WTC11 (cell line): ENCODE measurements around the gene AP5Z1. TPM values are rescaled to one million over a fixed set of nuclear protein-coding genes. Genes with fewer than 3 reads are reported as not detected.

Source experiments
- ATAC-seq: fragments of 200-7000 bp; cut with Tn5 transposase; 2 replicates; pipeline ENCODE4 v1.10.0; 2021; ENCODE audit warnings: mild to moderate bottlenecking, moderate library complexity
- CTCF ChIA-PET: fragments of 300-600 bp; sonication (Branson Sonifier 250); formaldehyde crosslinking; loops from one replicate; lab custom pipeline; 2021; ENCODE audit warnings: antibody characterized with exemption; lab: Charles Lee
- POLR2A ChIA-PET: fragments of 350-600 bp; sonication (Branson Sonifier 250); formaldehyde crosslinking; loops from one replicate; lab custom pipeline; 2021; ENCODE audit warnings: antibody characterized with exemption; lab: Charles Lee
- DNase-seq: peaks from one replicate; pipeline ENCODE4 v3.0.0; 2021; ENCODE audit warnings: low spot score
- H3K27ac Mint-ChIP-seq: 2 replicates; pipeline ENCODE4 v1.8.0; 2021; ENCODE audit warnings: mixed read lengths
- H3K27me3 Mint-ChIP-seq: 2 replicates; pipeline ENCODE4 v1.8.0; 2021; ENCODE audit warnings: low read depth, mild to moderate bottlenecking, moderate library complexity, mixed read lengths
- H3K36me3 Mint-ChIP-seq: 2 replicates; pipeline ENCODE4 v1.8.0; 2021; ENCODE audit warnings: mixed read lengths
- H3K4me1 Mint-ChIP-seq: 2 replicates; pipeline ENCODE4 v1.8.0; 2022; ENCODE audit warnings: mixed read lengths
- H3K4me3 Mint-ChIP-seq: 2 replicates; pipeline ENCODE4 v1.8.0; 2021; ENCODE audit warnings: mild to moderate bottlenecking, moderate library complexity, mixed read lengths
- H3K9me3 Mint-ChIP-seq: 2 replicates; pipeline ENCODE4 v1.8.0; 2021; ENCODE audit warnings: mixed read lengths
- CBFB ChIP-seq: sonication (generic); formaldehyde crosslinking; IDR thresholded peaks from 2 replicates; pipeline ENCODE4 v1.8.1; 2022; ENCODE audit warnings: mild to moderate bottlenecking, low read depth, missing genetic modification reagents
- ESRRA ChIP-seq: sonication (generic); formaldehyde crosslinking; IDR thresholded peaks from 2 replicates; pipeline ENCODE4 v1.8.1; 2022; ENCODE audit warnings: mild to moderate bottlenecking, missing genetic modification reagents, borderline replicate concordance
- ETV6 ChIP-seq: sonication (generic); formaldehyde crosslinking; IDR thresholded peaks from 2 replicates; pipeline ENCODE4 v1.8.1; 2022; ENCODE audit warnings: mild to moderate bottlenecking, missing genetic modification reagents
- FOXJ3 ChIP-seq: sonication (generic); formaldehyde crosslinking; IDR thresholded peaks from 2 replicates; pipeline ENCODE4 v1.9.0; 2021; ENCODE audit warnings: missing genetic modification reagents, mild to moderate bottlenecking, borderline replicate concordance
- FOXP1 ChIP-seq: sonication (generic); formaldehyde crosslinking; IDR thresholded peaks from 2 replicates; pipeline ENCODE4 v1.8.0; 2022; ENCODE audit warnings: missing genetic modification reagents, mild to moderate bottlenecking, moderate library complexity, borderline replicate concordance
- GRHL2 ChIP-seq: fragments of 250-450 bp; sonication (Bioruptor Pico); IDR thresholded peaks from 2 replicates; pipeline ENCODE4 v1.8.0; 2022; ENCODE audit warnings: mild to moderate bottlenecking, moderate library complexity; ENCODE audit not compliant: insufficient replicate concordance, severe bottlenecking
- GTF2I ChIP-seq: fragments of 250-450 bp; sonication (Bioruptor Pico); conservative IDR thresholded peaks from 2 replicates; pipeline ENCODE4 v1.4.0; 2021; ENCODE audit warnings: mild to moderate bottlenecking
- NR1H2 ChIP-seq: sonication (generic); formaldehyde crosslinking; IDR thresholded peaks from 2 replicates; pipeline ENCODE4 v1.9.0; 2021; ENCODE audit warnings: mild to moderate bottlenecking, moderate library complexity, missing genetic modification reagents
- PRRX2 ChIP-seq: fragments of 250-450 bp; sonication (Bioruptor Pico); IDR thresholded peaks from 2 replicates; pipeline ENCODE4 v1.8.0; 2021; ENCODE audit warnings: mild to moderate bottlenecking
- RELA ChIP-seq: sonication (generic); formaldehyde crosslinking; IDR thresholded peaks from 2 replicates; pipeline ENCODE4 v1.8.1; 2022; ENCODE audit warnings: missing genetic modification reagents, mild to moderate bottlenecking, borderline replicate concordance
- RORB ChIP-seq: fragments of 250-450 bp; sonication (Bioruptor Pico); IDR thresholded peaks from 2 replicates; pipeline ENCODE4 v1.9.0; 2021; ENCODE audit warnings: mild to moderate bottlenecking
- SMAD4 ChIP-seq: sonication (generic); formaldehyde crosslinking; IDR thresholded peaks from 2 replicates; pipeline ENCODE4 v1.8.0; 2022; ENCODE audit warnings: mild to moderate bottlenecking, missing genetic modification reagents
- total RNA-seq: library from RNA; stranded (reverse); gene quantifications from 3 replicates; pipeline ENCODE4 v1.2.3, GENCODE V29; 2021
- TF ChIP-seq, protein P1 (sequence below): sonication (generic); formaldehyde crosslinking; IDR thresholded peaks from 2 replicates; pipeline ENCODE4 v1.8.0; 2022; ENCODE audit warnings: mild to moderate bottlenecking, missing genetic modification reagents
- TF ChIP-seq, protein P2 (sequence below): sonication (generic); formaldehyde crosslinking; IDR thresholded peaks from 2 replicates; pipeline ENCODE4 v1.8.1; 2023; ENCODE audit warnings: mild to moderate bottlenecking, missing genetic modification reagents
- TF ChIP-seq, protein P3 (sequence below): fragments of 250-450 bp; sonication (Bioruptor Pico); IDR thresholded peaks from 2 replicates; pipeline ENCODE4 v1.9.0; 2021; ENCODE audit warnings: mild to moderate bottlenecking
- TF ChIP-seq, protein P4 (sequence below): sonication (generic); formaldehyde crosslinking; IDR thresholded peaks from 2 replicates; pipeline ENCODE4 v1.8.0; 2023; ENCODE audit warnings: missing genetic modification reagents
- TF ChIP-seq, protein P5 (sequence below): fragments of 250-450 bp; sonication (Bioruptor Pico); IDR thresholded peaks from 2 replicates; pipeline ENCODE4 v2.1.2; 2022; ENCODE audit warnings: mild to moderate bottlenecking, moderate library complexity
- TF ChIP-seq, protein P6 (sequence below): fragments of 250-450 bp; sonication (Bioruptor Pico); conservative IDR thresholded peaks from 2 replicates; pipeline ENCODE4 v1.9.0; 2021; ENCODE audit warnings: mild to moderate bottlenecking

Gene AP5Z1
- total RNA-seq, 1 experiment from 2014 or later: 29.4 TPM

DNA sequence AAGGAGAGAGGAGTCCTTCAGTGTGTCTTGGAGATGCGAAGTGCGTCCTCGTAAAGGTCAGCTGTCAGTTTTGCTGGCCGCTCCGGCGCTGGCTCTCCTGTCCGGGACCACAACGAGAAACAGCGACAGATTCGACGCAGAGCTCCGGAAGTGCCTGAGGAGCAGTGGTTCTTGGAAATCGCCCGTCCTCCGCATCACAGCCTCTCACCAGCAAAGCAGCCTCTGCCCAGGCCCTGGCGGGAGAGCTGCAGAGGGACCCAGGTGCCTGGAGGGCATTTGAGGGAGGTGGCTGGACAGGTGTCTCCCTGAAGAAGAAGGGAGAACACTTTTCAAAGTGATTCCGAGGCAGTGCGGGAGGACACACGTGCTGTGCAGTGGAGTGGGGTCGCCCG is 11.6 kb upstream of the AP5Z1 start (continued):
- no peak for TF ChIP-seq CBFB (CRISPR knock-in tag)
- TF ChIP-seq RORB (CRISPR knock-in tag): no peak
- TF ChIP-seq, protein P1, sequence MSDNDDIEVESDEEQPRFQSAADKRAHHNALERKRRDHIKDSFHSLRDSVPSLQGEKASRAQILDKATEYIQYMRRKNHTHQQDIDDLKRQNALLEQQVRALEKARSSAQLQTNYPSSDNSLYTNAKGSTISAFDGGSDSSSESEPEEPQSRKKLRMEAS (CRISPR knock-in tag): no peak
- no peak for TF ChIP-seq FOXJ3
- TF ChIP-seq, protein P2, sequence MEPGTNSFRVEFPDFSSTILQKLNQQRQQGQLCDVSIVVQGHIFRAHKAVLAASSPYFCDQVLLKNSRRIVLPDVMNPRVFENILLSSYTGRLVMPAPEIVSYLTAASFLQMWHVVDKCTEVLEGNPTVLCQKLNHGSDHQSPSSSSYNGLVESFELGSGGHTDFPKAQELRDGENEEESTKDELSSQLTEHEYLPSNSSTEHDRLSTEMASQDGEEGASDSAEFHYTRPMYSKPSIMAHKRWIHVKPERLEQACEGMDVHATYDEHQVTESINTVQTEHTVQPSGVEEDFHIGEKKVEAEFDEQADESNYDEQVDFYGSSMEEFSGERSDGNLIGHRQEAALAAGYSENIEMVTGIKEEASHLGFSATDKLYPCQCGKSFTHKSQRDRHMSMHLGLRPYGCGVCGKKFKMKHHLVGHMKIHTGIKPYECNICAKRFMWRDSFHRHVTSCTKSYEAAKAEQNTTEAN: no peak

DNA sequence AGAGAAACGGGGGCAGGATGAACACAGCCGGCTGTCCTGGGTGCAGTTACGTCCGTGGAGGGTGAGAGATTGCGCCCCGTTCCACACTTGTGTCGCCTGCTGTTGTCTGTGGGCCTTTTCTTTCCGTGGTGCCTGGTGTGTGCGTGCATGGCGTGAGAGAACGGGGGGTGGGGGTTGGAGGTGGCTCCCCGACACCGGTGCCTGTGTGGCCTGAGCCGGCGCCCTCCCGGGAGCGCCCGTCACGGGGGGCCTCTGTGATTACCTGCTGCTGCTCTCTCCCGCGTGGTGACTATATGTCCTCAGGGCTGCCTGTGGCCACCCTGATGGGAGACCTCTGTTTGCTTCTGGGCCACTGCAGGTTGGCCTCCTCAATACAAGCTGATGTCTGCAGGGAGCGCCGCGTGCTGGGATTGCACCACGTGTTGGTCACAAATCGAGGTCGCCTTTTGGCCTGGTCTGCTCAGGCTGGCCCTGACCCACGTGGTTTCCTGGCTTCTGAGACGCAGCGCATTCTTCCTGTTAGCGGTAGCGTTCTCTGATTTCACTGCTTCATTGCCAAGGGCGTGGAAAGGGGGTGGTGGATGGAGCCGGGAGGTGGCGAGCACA is 10.9 kb upstream of the AP5Z1 start:
- TF ChIP-seq, protein P3, sequence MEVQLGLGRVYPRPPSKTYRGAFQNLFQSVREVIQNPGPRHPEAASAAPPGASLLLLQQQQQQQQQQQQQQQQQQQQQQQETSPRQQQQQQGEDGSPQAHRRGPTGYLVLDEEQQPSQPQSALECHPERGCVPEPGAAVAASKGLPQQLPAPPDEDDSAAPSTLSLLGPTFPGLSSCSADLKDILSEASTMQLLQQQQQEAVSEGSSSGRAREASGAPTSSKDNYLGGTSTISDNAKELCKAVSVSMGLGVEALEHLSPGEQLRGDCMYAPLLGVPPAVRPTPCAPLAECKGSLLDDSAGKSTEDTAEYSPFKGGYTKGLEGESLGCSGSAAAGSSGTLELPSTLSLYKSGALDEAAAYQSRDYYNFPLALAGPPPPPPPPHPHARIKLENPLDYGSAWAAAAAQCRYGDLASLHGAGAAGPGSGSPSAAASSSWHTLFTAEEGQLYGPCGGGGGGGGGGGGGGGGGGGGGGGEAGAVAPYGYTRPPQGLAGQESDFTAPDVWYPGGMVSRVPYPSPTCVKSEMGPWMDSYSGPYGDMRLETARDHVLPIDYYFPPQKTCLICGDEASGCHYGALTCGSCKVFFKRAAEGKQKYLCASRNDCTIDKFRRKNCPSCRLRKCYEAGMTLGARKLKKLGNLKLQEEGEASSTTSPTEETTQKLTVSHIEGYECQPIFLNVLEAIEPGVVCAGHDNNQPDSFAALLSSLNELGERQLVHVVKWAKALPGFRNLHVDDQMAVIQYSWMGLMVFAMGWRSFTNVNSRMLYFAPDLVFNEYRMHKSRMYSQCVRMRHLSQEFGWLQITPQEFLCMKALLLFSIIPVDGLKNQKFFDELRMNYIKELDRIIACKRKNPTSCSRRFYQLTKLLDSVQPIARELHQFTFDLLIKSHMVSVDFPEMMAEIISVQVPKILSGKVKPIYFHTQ (CRISPR knock-in tag): no peak
- TF ChIP-seq PRRX2 (CRISPR knock-in tag) (no peak), SMAD4 (no peak), FOXP1 (CRISPR knock-in tag) (no peak), GTF2I (CRISPR knock-in tag) (no peak), NR1H2 (no peak), GRHL2 (no peak), RELA (CRISPR knock-in tag) (no peak), ETV6 (no peak), ESRRA (CRISPR knock-in tag) (no peak)
- TF ChIP-seq, protein P4, sequence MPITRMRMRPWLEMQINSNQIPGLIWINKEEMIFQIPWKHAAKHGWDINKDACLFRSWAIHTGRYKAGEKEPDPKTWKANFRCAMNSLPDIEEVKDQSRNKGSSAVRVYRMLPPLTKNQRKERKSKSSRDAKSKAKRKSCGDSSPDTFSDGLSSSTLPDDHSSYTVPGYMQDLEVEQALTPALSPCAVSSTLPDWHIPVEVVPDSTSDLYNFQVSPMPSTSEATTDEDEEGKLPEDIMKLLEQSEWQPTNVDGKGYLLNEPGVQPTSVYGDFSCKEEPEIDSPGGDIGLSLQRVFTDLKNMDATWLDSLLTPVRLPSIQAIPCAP (CRISPR knock-in tag): no peak
- TF ChIP-seq, protein P5, sequence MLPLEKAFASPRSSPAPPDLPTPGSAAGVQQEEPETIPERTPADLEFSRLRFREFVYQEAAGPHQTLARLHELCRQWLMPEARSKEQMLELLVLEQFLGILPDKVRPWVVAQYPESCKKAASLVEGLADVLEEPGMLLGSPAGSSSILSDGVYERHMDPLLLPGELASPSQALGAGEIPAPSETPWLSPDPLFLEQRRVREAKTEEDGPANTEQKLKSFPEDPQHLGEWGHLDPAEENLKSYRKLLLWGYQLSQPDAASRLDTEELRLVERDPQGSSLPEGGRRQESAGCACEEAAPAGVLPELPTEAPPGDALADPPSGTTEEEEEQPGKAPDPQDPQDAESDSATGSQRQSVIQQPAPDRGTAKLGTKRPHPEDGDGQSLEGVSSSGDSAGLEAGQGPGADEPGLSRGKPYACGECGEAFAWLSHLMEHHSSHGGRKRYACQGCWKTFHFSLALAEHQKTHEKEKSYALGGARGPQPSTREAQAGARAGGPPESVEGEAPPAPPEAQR (CRISPR knock-in tag): no peak
- TF ChIP-seq, protein P6, sequence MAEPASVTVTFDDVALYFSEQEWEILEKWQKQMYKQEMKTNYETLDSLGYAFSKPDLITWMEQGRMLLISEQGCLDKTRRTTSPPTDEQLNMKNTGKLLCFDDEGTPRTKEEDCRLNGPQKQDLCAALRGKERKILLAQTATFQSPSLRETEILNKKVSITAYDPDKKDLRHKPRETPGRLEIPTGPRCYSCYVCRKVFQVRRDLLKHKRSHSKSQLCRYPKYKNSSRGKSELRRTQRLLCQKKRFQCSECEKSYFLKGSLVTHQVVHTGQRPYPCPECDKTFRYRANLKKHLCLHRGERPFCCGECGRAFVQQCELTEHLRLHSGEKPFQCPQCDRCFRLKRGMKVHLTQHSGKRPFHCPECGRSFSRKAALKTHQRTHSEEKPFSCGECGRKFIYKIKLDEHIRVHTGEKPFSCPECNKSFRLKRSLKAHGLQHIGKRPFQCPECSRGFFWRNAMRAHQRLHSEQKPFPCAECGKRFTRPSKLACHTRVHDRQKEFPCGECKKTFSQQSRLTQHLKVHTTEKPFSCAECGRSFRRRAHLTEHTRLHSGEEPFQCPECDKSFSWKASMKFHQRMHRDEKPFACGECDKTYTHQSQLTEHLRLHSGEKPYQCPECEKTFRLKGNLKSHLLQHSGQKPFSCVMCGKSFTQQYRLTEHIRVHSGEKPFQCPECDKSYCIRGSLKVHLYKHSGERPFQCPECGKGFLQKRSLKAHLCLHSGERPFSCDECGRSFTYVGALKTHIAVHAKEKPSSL: no peak
- no peak for DNase-seq
- Mint-ChIP-seq H3K27ac (0 out of 2 replicates have a peak overlapping the region, but pooled peaks have one; percentile 37), H3K9me3 (no peaks in the 10 kb centered on the region), H3K4me1 (no peaks in the 10 kb centered on the region), H3K36me3 (peaks cover 12% of the 10 kb centered on the region), H3K27me3 (no peaks in the 10 kb centered on the region), H3K4me3 (no peak overlapping the region)
- ChIA-PET POLR2A (no interaction called here), CTCF (no interaction called here)
- ATAC-seq: no peak
